Globus pallidus (tissue), 1 donor: ENCODE results near the gene TNFRSF14.

Experiments used
- DNase-seq: peaks from one replicate; pipeline ENCODE4 v3.0.0-alpha.2; 2015; ENCODE audit warnings: low spot score

The TNFRSF14 gene

DNA sequence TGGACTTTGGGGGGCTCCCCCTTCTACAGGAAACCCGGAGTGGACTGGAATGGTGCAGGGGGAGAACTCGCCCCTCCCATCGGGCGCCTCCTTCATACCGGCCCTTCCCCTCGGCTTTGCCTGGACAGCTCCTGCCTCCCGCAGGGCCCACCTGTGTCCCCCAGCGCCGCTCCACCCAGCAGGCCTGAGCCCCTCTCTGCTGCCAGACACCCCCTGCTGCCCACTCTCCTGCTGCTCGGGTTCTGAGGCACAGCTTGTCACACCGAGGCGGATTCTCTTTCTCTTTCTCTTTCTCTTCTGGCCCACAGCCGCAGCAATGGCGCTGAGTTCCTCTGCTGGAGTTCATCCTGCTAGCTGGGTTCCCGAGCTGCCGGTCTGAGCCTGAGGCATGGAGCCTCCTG, at the start of gene TNFRSF14:
Gene TNFRSF14, plus strand, starts transcription at position 95 of the 401 bp plus-strand sequence. Its CDS starts 294 bp downstream, at position 389.
- DNase-seq: peak; percentile 18

DNA sequence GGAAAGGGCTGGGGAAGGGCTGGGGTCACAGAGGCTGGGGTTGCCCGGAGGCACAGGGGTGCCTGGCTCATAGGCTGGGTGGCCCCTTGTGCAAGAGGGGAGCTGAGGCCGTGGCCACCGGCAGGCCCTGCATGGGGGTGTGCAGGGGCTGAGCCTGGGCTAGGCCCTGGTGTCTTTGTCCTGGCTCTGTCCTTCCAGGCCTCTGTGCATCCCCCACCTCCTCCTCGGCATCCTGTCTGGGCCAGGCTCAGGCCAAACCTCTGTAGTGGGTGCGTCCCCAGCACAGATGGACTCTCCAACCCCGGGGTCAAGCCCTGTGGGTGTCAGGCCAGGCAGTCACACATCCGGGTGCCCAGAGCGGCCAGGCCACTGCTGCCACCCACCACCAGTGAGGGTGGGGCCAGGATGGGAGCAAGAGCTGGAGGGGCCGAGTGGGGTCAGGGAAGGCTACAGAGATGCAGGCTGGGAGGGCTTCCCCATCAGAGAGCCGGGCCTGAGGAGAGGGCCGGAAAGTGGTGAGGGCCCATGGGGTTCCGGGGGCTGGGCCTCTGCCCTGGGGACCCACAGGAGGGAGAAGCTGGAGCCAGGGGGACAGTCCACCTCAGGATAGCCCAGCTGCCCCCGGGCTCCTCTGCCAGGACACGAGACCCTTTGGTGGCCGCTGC, 49.1 kb upstream of the TNFRSF14 start:
- DNase-seq: no peak

DNA sequence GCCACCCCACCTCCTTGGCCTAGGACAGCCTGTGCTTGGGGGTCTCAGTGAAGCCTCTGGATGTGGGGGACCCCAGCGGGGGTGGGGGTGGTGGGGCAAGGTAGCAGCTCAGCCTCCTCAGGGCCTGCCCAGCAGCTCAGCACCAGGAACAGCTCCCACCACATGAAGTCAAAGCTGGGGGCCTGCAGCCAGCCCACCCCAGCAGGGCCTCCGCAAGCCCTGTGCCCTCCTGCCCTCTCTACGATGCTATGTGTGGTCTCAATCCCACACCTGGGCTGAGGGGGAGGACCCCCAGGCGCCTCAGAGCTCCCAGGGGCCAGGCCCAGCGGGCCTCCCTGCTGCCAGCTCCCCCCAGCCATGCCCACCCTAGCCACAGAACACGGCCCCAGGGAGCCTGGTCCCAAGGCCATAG, 48.4 kb upstream of the TNFRSF14 start:
- no peak for DNase-seq

DNA sequence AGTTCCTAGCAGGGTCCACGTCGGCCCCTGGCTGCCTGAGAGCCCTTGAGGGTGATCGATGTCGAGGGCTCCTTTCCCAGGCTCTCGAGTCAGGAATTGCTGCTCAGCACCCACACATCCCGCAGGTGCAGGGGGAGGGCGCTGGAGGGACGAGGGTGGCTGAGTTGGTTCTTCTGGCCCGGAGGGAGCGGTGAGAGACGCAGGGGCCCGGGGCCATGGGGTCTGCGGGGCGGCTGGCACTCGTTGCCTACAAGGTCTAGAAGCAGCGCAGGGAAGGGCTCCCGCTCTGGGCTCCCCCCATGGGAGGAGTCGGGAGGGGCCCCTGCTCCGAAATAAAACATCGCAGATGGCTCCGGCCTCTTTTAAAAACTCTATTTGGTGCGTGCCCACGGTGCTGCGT, 48.0 kb upstream of the TNFRSF14 start:
- no peak for DNase-seq

DNA sequence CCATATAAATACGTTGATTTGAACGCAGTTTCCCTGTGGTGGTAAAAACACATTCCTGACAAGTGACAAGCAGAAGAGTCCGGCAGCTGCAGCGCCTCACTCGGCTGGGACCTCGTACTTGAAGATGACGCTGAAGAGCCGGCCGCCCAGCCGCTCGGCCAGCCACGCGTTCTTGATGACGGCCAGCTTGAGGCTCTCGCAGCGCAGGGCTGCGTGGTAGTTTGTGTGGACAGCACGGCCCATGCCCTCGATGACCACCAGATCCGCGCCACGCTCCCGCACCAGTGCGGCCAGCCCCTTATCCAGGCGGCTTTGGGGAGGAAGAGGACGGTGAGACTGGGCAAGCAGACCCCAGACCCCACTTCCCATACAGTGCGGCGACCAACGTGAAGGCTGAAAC, 47.4 kb upstream of the TNFRSF14 start:
- DNase-seq: no peak

DNA sequence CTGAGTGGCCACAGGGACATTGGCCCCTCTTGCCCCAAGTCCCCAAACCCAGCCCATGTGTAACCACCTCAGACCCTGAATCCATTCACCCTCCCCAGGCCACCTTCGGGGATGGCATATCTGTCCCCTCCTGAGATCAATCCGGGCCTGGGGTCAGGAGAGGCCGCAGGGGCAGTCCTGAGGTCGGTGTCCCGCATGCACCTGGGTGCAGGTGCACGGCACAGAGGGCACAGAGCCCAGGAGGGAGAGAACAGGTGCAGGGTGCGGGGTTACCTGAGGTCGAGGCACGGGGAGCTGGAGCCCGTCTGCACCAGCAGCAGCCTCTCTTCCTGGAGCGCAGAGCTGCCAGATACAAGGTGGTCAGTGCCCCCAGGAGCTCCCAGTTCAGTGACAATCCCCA, 46.6 kb upstream of the TNFRSF14 start:
- no peak for DNase-seq

DNA sequence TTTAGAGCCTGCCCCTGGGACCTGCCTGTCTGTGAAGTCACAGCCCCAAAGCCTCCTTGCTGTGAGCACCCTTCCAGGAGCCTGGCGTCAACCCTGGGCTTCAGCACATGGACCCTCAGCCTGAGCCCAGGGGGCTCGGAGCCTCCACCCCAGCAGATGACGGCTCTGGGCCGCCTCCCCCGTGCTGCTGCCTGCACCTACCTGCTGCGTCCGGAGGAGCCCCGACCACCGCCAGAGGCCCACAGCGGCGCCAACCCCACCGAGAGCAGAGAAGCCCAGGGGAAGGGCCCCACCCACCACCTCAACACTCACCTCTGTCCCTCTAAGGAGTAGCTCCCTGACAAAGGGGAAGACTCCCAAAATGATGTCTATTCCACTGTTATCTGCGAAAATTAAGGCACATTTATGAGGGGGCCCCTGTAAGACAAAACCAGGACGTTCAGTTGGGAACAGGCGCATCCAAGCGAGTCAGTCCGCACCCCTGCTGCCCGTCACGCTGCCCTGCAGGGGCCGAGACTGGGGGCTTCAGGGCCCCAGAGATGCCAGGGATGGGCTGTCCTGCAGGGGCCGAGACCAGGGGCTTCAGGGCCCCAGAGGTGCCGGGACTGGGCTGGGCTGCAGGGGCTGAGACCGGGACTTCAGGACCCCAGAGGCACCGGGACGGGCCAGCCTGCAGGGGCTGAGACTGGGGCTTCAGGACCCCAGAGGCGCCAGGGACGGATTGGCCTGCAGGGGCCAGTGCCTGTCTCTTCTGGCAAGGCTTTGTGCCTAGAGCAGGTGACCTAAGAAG, 45.6 kb upstream of the TNFRSF14 start:
- DNase-seq: no peak

DNA sequence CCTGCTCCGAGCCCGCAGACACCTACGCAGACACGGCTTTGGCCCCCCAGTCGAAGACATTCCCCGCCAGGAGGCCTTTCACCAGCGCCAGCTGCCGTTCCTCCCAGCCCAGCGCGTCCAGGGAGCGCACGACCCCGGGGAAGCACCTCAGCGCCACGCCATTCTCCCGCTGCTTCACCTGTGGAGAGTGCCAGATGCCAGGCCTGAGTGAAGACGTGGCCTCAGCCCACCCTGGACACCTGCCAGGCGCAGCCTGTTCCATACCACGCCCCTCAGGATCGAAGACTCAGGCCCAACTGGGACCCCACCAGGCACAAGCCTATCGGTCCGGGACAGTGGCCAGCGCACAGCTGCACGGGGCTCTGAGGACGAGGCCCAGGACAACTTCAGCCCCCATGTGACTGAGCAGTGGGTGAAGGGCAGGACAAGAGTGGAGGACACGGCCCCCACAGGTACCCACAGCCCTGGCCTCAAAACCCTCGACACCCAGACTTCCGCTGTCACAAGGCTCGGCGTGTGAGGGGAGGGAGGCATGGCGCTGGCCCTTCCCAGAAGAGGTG, 43.2 kb upstream of the TNFRSF14 start:
- DNase-seq: no peak

DNA sequence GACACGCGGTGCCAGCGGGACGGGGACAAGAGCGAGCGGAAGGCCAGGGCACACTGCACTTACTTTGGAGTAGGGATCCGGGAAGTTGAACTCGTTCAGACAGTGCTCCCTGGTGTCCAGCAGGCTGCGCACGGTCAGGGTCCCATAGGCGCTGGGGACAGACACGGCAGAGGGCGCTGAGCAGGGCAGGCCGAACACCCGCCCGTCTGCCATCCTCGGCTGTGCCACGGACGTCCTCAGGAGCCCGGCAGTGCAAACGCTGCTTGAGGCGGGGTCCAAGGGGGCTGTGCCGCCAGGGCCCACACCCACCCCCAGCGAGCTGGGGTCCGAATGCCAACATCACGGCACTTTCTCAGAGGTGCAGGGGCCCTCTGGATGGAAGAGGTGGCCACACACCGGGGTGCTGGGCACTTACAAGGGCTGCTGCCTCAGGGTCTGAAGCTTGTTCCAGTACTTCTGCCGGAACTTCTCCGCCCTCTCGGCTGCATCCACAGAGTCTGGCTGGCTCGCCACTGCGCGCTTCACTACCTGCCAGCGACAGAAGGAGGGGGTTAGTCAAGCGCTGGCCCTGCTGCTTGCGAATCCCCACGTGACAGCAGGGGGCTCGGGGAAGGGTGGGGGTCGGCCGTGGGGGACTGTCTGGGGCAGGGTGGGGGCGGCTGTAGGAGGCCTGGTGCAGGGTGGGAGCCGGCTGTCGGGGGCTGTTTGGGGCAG, 42.1 kb upstream of the TNFRSF14 start:
- no peak for DNase-seq

DNA sequence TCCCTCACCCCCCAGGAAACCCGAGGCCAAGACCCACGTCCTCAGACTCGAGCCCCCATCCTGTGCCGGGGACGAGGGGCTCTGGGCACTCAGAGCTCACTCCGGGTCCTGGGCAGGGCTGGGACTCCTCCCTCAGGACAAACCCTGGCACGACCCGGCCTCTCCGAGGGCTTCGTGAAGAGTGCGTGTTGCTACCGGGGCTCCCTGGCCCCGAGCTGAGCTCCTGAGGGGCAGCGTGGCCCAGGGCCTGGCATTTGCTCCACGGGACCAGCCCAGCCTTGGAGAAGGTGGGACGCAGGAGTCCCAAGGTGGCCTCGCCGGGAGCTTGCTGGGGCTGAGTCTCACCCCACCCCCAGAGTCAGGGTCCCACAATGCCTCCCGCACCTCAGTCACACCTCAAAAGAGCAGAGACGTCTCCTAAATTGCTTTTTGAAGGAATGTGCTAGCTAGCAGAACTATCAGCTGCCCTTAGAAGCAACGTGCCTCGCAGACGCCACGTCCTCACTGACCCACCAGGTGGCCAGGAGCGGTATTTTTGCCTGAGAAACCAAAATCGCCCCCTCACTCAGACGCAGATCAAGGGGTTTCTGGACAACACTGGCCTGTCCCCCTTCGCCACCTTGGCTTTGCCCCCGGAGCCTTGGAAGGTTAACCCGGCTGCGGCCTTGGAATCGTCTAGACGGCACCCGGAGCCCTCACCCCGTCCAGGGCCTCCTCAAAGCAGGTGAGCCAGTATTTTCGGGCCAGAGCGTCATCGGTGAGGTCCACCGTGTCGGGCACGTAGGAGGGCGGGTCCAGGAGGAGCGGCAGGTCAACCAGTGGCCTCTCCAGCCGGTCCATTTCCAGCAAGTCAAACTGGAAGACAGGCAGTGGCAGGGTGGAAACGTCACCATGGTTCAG, 41.1 kb upstream of the TNFRSF14 start:
- DNase-seq: no peak

DNA sequence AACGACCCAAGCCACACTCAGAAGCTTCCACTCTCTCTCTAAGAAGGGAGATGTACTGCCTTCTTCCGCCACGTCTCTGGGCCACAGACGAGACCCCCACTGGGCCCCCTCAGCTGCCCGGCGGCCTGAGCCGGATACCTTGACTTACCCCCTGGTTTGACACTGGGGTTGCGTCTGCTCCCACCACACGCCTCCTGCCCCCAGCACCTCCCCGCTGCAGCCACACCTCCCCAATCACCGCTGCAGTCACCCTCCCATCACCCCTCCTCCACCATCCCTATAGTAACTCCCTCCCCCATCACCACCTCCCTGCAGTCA, 40.4 kb upstream of the TNFRSF14 start:
- no peak for DNase-seq

DNA sequence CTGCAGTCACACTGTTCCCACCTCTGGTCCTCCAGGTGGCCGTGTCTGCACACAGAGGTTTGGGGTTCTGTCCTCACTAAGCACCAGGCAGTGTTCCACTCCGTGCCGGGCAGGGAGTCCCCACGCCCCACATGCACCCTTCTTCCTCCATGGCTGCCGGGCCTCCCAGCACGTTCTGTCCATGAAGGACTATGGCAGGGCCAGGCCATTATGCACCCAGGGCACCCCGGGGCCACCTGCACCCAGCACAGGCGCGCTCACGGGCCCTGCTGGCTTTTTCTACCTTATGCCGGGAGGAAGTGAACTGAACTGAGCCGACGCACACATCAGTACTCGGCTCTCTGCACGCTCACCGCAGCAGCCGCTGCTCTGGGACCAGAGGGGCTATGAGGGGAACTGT, 40.0 kb upstream of the TNFRSF14 start:
- DNase-seq: no peak

DNA sequence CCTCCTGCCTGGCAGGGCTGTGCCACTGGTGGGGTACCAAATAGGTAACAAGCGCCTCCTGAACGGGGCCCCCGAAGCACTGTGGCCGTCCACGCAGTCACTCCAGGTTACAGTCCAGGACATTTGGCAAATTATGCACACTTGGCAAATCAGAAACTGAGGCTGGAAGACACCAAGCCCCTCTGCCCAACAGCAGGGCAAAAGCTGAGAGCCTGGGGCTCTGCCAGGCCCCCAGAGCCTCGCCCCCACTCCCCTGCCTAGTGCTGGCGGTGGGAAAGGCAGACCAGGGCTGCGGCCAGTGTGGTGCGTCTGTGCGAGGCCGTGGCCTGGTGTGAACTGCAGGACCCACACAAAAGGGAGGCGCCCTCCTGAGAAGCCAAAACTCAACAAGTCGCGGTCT, 39.2 kb upstream of the TNFRSF14 start:
- DNase-seq: no peak

DNA sequence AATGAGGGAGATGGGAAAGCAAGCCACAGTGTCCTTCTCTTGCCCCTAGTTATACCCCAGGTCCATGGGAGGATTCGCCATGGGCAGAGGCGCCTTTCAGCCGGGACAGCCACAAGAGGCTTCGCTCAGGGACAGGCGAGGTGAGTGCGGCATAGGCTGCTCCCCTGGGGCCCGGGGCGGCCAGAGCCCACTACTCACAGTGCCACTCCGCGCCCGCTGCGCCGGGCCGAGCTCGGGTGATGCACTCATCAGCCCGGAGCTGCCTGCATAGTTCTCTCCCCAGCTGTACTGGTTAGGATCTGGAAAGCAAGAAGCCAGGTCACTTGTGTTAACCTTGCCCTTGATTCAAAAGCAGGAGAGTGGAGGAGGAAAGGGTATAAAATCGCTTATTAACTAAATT, 38.2 kb upstream of the TNFRSF14 start:
- no peak for DNase-seq

DNA sequence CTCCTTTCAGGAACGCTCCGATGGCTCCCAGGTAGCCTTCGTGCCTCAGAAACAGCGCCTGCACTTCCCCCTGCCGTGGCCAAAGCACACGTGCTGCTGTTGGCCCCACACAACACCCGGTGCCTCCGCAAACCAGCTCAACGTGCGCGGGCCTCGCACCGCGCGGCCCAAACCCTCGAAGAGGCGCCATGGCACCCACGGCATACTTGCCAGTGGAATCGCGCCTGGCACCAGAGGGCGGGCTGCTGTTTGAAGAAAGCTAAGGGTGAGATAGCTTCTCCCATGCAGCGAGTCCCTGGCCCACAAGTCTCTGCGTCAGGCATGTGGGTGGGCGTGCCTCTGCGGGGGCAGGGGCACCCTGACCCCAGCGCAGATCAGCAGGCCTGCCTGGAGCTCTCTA, 37.6 kb upstream of the TNFRSF14 start:
- no peak for DNase-seq

DNA sequence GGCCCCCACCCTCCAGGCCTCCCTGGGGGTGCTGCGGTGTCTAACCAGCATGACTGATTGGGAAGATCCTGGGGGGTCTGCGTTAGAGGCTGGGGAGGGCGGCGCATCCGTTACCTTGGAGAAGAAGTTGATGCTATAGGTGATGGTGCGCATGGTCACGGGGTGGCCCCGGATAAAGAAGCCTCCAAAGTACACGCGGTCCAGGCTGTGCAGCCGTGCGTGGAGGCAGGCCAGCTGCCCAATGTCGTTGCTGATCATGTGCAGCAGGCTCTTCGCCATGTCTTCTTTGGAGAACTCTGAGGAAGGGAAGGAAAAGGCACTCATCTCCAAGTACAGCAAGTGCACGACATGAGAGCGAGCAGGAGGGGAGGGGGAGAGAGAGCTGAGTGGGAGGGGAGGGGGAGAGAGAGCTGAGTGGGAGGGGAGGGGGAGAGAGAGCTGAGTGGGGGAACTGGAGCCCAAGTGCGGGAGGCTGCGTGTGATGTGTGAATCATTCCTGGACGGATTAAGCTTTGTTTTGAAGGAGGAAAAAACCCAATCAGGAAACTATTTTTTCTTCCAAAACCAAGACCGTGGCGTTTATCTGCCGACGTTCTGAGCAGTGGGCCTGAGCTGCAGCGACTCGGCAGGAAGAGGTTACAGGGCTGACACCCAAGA, 37.0 kb upstream of the TNFRSF14 start:
- no peak for DNase-seq

DNA sequence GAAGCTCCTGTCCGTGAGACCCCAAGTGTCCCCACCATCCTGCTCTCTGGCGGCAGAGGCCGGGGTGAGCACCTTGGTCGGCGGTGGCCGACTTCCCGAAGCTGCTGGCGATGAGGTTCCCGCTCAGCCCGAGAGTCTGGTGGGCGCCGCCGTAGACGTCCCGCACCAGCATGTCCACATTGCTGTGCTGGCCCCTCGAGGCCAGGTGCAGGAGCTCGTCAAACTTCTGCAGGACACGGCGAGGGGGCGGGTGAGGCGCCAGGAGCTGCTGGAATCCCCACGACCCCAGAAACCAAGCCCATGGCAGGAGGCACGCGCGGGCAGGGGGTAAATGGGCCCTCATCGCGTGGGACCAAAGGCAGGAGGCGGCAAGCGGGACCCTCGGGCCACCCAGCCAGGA, 36.4 kb upstream of the TNFRSF14 start:
- no peak for DNase-seq

DNA sequence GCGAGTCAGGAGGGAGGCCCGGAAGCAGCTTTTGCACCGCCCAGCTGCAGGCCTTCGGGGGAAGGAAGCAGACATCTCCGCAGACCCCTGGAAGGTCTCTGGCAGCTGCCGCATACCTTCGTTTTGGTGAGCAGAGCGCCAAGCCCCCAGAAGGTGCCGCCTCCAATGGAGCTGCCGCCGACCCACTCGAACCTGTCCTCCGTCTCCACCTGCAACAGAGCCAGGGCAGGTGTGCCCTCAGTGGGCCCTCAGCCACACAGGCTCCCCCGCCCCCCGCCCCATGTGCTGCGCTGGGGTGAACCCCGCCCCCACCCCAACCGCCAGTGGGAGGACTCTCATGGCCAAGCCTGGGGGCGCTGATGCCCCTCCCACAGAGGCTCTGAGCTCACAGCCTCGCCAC, 36.0 kb upstream of the TNFRSF14 start:
- DNase-seq: no peak

DNA sequence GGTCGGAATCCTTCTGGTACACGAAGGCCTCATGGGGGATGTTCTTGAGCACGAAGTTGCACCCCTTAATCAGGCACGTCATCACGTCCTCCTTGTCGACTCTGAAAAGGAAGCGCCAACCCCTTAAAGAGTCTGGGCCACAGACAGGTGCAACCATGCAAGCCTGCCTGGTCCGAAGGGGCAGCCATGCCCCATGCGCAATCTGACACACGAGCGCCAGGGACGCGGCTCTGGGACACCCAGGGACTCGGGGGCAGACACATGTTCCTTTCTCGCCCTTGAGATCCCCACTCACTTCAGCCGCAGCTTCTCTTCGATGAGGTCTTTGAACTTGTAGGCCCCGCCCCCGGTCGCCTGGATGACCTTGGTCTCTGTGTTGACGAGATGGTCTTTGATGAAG, 35.4 kb upstream of the TNFRSF14 start:
- no peak for DNase-seq

DNA sequence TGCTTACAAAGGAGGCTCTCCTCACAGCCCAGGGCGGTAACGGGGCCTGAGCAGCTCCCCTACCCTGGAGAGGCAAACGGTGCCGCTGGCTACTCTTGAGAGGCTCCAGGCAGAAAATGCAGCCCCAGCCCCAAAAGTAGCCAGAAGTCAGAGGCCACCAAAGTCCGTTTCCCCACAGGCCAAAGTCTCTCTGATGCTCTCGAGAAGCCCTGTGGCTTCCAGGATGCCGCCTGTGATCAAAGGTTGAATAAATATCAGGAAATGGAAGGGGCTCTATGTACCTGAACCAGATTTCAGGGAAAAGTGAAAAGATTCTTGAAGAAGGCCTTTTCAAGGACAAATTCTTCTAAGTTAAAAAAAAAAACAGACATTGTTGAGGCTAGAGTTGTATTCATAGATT, 33.9 kb upstream of the TNFRSF14 start:
- no peak for DNase-seq

DNA sequence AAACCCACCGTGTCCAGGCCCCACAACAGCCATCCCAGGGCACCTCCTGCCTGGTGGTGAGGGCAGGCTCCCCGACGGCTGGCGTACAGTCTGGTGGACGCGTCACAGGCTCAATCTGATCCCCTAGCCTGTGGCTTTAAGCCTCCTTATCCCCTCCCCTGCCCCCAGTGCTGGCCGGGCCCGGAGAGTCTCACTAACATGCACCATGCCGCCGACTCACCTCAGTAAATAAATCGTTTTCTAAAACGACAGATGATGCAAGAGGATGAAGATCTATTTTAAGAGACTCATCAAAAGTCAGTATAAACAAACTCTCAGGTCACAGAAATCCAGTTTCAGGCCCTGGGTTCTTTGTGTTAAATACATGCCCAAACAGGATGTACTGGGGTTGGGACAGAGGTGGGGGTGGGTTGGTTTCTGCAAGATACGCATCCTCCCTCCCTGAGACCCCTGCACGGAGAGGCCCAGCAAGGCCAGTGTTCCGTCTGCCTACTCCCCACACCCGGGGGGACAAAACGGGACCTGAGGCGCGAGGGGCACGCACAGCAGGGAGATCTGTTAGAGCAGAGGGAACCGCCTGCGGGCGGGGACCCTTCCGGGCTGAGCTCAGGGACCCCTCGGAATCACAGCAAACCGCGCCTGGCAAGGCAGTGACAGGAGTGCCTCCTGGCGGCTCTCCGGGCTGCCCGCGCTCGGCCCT, 32.8 kb upstream of the TNFRSF14 start:
- no peak for DNase-seq
